ENCODE measurements around the gene NIBAN1.

The NIBAN1 gene

DNA sequence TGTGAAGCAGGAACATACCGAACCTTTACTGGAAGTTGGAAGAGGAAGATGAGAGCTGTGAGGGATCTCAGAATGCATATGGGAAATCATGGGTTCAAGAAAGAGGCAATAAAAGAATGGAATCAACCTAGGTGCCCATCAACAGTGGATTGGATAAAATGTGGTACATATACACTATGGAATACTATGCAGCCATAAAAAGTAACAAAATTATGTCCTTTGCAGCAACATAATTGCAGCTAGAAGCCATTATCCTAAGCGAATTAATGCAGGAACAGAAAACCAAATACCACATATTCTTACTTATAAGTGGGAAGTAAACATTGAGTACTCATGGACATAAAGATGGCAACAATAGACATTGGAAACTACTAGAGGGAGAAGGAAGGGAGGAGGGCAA is 40.4 kb downstream of the NIBAN1 start:
- no peak overlapping the region for H3K4me2 ChIP-seq
- no peaks in the 10 kb centered on the region for H3K4me1 ChIP-seq (ENCODE audit: low read depth, poor library complexity, severe bottlenecking)
- no peaks in the 10 kb centered on the region for H3K27me3 ChIP-seq (ENCODE audit: insufficient read depth, low read depth)
- no peak overlapping the region for H2AFZ ChIP-seq (ENCODE audit: low read depth)
- TF ChIP-seq, protein P1, sequence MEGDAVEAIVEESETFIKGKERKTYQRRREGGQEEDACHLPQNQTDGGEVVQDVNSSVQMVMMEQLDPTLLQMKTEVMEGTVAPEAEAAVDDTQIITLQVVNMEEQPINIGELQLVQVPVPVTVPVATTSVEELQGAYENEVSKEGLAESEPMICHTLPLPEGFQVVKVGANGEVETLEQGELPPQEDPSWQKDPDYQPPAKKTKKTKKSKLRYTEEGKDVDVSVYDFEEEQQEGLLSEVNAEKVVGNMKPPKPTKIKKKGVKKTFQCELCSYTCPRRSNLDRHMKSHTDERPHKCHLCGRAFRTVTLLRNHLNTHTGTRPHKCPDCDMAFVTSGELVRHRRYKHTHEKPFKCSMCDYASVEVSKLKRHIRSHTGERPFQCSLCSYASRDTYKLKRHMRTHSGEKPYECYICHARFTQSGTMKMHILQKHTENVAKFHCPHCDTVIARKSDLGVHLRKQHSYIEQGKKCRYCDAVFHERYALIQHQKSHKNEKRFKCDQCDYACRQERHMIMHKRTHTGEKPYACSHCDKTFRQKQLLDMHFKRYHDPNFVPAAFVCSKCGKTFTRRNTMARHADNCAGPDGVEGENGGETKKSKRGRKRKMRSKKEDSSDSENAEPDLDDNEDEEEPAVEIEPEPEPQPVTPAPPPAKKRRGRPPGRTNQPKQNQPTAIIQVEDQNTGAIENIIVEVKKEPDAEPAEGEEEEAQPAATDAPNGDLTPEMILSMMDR (conservative IDR thresholded peaks at IDR 0.05; ENCODE audit: low read depth, low read length): no peak
- H3K9ac ChIP-seq: no peak overlapping the region
- H3K27ac ChIP-seq: no peak overlapping the region
- H4K20me1 ChIP-seq (ENCODE audit: insufficient read depth): no peaks in the 10 kb centered on the region
- H3K79me2 ChIP-seq (ENCODE audit: insufficient read depth, low read depth): no peaks in the 10 kb centered on the region
- H3K4me3 ChIP-seq (IDR thresholded peaks at IDR 0.05; ENCODE audit: insufficient read depth, low read depth, low read length): no peak overlapping the region
- H3K36me3 ChIP-seq (ENCODE audit: insufficient read depth): no peaks in the 10 kb centered on the region

DNA sequence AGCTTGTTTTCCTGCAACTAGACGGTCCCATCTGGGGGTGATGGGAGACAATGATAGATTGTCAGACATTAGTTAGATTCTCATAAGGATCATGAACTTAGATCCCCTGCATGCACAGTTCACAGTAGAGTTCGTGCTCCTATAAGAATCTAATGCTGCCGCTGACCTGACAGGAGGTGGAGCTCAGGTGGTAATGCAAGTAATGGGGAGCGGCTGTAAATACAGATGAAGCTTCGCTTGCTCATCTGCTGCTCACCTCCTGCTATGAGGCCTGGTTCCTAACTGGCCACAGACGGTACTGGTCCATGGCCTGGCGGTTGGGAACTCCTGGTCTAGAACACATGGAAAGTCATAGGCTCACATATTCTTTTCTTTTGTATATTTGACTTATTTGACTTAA is 42.0 kb downstream of the NIBAN1 start:
- H2AFZ ChIP-seq (ENCODE audit: low read depth): no peak overlapping the region
- no peak overlapping the region for H3K4me2 ChIP-seq
- no peaks in the 10 kb centered on the region for H3K36me3 ChIP-seq (ENCODE audit: insufficient read depth)
- no peak overlapping the region for H3K9ac ChIP-seq
- H3K27me3 ChIP-seq (ENCODE audit: insufficient read depth, low read depth): no peaks in the 10 kb centered on the region
- no peaks in the 10 kb centered on the region for H3K4me1 ChIP-seq (ENCODE audit: low read depth, poor library complexity, severe bottlenecking)
- no peak overlapping the region for H3K27ac ChIP-seq
- TF ChIP-seq, protein P1 (conservative IDR thresholded peaks at IDR 0.05; ENCODE audit: low read depth, low read length): no peak
- no peak overlapping the region for H3K4me3 ChIP-seq (IDR thresholded peaks at IDR 0.05; ENCODE audit: insufficient read depth, low read depth, low read length)
- no peaks in the 10 kb centered on the region for H3K79me2 ChIP-seq (ENCODE audit: insufficient read depth, low read depth)
- no peaks in the 10 kb centered on the region for H4K20me1 ChIP-seq (ENCODE audit: insufficient read depth)

DNA sequence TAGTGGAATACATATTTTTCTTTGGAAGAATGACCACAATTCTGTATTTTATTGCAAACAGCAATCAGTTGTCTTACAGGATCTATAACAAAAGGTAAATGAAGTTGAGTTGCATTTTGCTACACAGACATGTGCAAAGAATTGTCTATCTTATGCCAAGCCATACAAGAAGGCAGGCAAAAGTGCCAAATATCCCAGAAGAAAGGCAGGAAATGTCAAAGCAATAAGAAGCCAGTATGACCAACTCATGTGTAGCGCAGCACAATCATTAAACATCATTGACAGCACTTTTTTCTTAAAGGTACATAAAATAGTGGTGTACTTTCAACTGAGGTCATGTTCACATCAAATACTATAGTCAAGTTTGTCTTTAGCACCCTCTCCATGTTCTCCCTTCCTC is 42.7 kb downstream of the NIBAN1 start:
- Histone ChIP-seq H4K20me1 (ENCODE audit: insufficient read depth) (no peaks in the 10 kb centered on the region), H3K27ac (no peak overlapping the region), H3K9ac (no peak overlapping the region), H3K4me1 (ENCODE audit: low read depth, poor library complexity, severe bottlenecking) (no peaks in the 10 kb centered on the region), H2AFZ (ENCODE audit: low read depth) (no peak overlapping the region), H3K36me3 (ENCODE audit: insufficient read depth) (no peaks in the 10 kb centered on the region), H3K79me2 (ENCODE audit: insufficient read depth, low read depth) (no peaks in the 10 kb centered on the region), H3K4me3 (IDR thresholded peaks at IDR 0.05; ENCODE audit: insufficient read depth, low read depth, low read length) (no peak overlapping the region), H3K27me3 (ENCODE audit: insufficient read depth, low read depth) (no peaks in the 10 kb centered on the region), H3K4me2 (no peak overlapping the region)
- TF ChIP-seq, protein P1 (conservative IDR thresholded peaks at IDR 0.05; ENCODE audit: low read depth, low read length): no peak

DNA sequence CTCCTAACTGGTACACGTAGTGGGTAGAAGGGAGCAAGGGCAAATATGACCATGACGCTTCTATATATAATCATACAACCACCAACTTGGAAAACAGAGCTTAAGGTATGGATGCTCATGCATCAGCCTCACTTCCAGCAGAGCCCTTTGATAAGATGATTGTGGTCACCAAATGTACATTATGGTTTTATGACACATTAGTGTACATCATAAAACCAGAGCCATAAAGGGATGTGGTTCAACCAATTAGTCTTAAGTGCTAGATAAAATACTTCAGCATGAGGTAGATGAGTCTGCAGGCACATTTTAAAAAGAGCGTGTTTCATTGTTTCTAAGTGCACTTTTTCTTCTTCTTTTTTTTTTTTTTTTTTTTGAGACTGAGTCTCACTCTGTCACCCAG is 43.7 kb downstream of the NIBAN1 start:
- Histone ChIP-seq H3K4me1 (ENCODE audit: low read depth, poor library complexity, severe bottlenecking) (no peaks in the 10 kb centered on the region), H2AFZ (ENCODE audit: low read depth) (no peak overlapping the region), H3K4me2 (no peak overlapping the region), H3K27me3 (ENCODE audit: insufficient read depth, low read depth) (no peaks in the 10 kb centered on the region), H3K9ac (no peak overlapping the region), H3K79me2 (ENCODE audit: insufficient read depth, low read depth) (no peaks in the 10 kb centered on the region), H4K20me1 (ENCODE audit: insufficient read depth) (no peaks in the 10 kb centered on the region), H3K4me3 (IDR thresholded peaks at IDR 0.05; ENCODE audit: insufficient read depth, low read depth, low read length) (no peak overlapping the region), H3K36me3 (ENCODE audit: insufficient read depth) (no peaks in the 10 kb centered on the region), H3K27ac (no peak overlapping the region)
- TF ChIP-seq, protein P1 (conservative IDR thresholded peaks at IDR 0.05; ENCODE audit: low read depth, low read length): no peak

DNA sequence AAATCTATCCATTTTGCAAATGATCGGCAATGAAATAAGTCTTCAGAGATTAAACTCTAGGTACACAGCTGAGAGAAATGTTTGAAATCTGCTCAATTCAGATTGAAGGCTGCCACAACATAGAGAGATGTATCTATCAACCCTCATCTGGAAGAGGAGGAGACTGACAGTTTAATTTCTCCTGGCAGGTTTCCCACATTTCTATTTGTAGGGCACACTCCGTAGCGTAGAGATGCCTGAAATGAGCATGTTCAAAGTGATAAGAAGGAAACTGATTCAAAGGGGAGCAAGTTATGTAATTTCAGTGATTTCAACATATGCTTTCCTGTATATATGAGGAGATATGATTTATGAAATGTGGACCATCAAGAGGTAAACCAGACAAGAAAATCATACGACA is 44.1 kb downstream of the NIBAN1 start:
- no peaks in the 10 kb centered on the region for H3K27me3 ChIP-seq (ENCODE audit: insufficient read depth, low read depth)
- no peaks in the 10 kb centered on the region for H3K4me1 ChIP-seq (ENCODE audit: low read depth, poor library complexity, severe bottlenecking)
- no peak overlapping the region for H3K4me3 ChIP-seq (IDR thresholded peaks at IDR 0.05; ENCODE audit: insufficient read depth, low read depth, low read length)
- H2AFZ ChIP-seq (ENCODE audit: low read depth): no peak overlapping the region
- no peak overlapping the region for H3K27ac ChIP-seq
- no peaks in the 10 kb centered on the region for H4K20me1 ChIP-seq (ENCODE audit: insufficient read depth)
- H3K79me2 ChIP-seq (ENCODE audit: insufficient read depth, low read depth): no peaks in the 10 kb centered on the region
- H3K36me3 ChIP-seq (ENCODE audit: insufficient read depth): no peaks in the 10 kb centered on the region
- TF ChIP-seq, protein P1 (conservative IDR thresholded peaks at IDR 0.05; ENCODE audit: low read depth, low read length): no peak
- no peak overlapping the region for H3K4me2 ChIP-seq
- H3K9ac ChIP-seq: no peak overlapping the region
